NCI-H748 (cell line): ENCODE results near the gene ACAP3.
"Not testable (repeated sequence)": the region's sequence is repeated elsewhere in the genome, so short reads cannot be mapped to it uniquely, and the experiment has no call there.

Source experiments
- DNase-seq: peaks from one replicate; lab custom pipeline; 2025; ENCODE audit not compliant: unreplicated experiment; lab: John Stamatoyannopoulos, UW

ACAP3 gene

GRCh38 chr1:1330366-1331067 lies 22.8 kb upstream of the ACAP3 start:
- DNase-seq: no peak

GRCh38 chr1:1329304-1330210 lies 21.8 kb upstream of the ACAP3 start:
- no peak for DNase-seq

GRCh38 chr1:1328254-1328653 lies 20.5 kb upstream of the ACAP3 start:
- no peak for DNase-seq

GRCh38 chr1:1327291-1327690 lies 19.6 kb upstream of the ACAP3 start:
- no peak for DNase-seq

GRCh38 chr1:1326075-1326605 lies 18.4 kb upstream of the ACAP3 start:
- DNase-seq: no peak

- no peak for DNase-seq
These were observed 17.8 kb upstream of the ACAP3 start for GRCh38 chr1:1325288-1326074.

GRCh38 chr1:1324524-1325287 lies 17.0 kb upstream of the ACAP3 start, which contains the start of the genes CPTP and INTS11:
Gene CPTP, plus strand, starts transcription at chr1:1324802. Its CDS starts 2,109 bp downstream, at chr1:1326911.
Gene INTS11, minus strand, starts transcription at chr1:1324660. Its CDS starts 52 bp downstream, at chr1:1324608.
- peak; percentile 87 for DNase-seq

- no peak for DNase-seq
These were observed 16.4 kb upstream of the ACAP3 start for GRCh38 chr1:1324084-1324523.

- no peak for DNase-seq
These were observed 15.2 kb upstream of the ACAP3 start for GRCh38 chr1:1322952-1323351.

- no peak for DNase-seq
These were observed 14.7 kb upstream of the ACAP3 start for GRCh38 chr1:1322418-1322817.

GRCh38 chr1:1321477-1321876 lies 13.7 kb upstream of the ACAP3 start:
- DNase-seq: no peak

- no peak for DNase-seq
These were observed 13.1 kb upstream of the ACAP3 start for GRCh38 chr1:1320666-1321448.

- no peak for DNase-seq
These were observed 11.9 kb upstream of the ACAP3 start for GRCh38 chr1:1319646-1319941.

- no peak for DNase-seq
These were observed 11.3 kb upstream of the ACAP3 start for GRCh38 chr1:1318777-1319645.

GRCh38 chr1:1318131-1318652 lies 10.5 kb upstream of the ACAP3 start:
- DNase-seq: peak; percentile 18

- DNase-seq: no peak
These were observed 9.7 kb upstream of the ACAP3 start for GRCh38 chr1:1317420-1317819.

GRCh38 chr1:1316199-1316598 lies 8.5 kb upstream of the ACAP3 start:
- DNase-seq: not testable (repeated sequence)

GRCh38 chr1:1315435-1315954 lies 7.8 kb upstream of the ACAP3 start:
- no peak for DNase-seq
